ENCODE data around the gene AKNAD1.

Gene AKNAD1

GRCh38 chr1:108841703-108842102, 15.2 kb downstream of the AKNAD1 start:
- no peak for DNase-seq
- in situ Hi-C loops (cut with MboI; ENCODE audit: low pct_unique_long_range_greater_than_20kb, low sequenced_read_pairs), result no loop called here

GRCh38 chr1:108832929-108833328, 24.0 kb downstream of the AKNAD1 start:
- in situ Hi-C loops (cut with MboI; ENCODE audit: low pct_unique_long_range_greater_than_20kb, low sequenced_read_pairs), result no loop called here
- DNase-seq, result no peak

GRCh38 chr1:108831225-108831624, 25.7 kb downstream of the AKNAD1 start:
- DNase-seq, result no peak
- in situ Hi-C loops (cut with MboI; ENCODE audit: low pct_unique_long_range_greater_than_20kb, low sequenced_read_pairs), result no loop called here

- in situ Hi-C loops (cut with MboI; ENCODE audit: low pct_unique_long_range_greater_than_20kb, low sequenced_read_pairs), result no loop called here
- peak; percentile 53 for DNase-seq
Measured at GRCh38 chr1:108830119-108831008, 26.5 kb downstream of the AKNAD1 start.

GRCh38 chr1:108829498-108829916, 27.4 kb downstream of the AKNAD1 start:
- no peak for DNase-seq
- in situ Hi-C loops (cut with MboI; ENCODE audit: low pct_unique_long_range_greater_than_20kb, low sequenced_read_pairs), result loop anchor here (10.0 kb wide), 1 partner anchor 75 kb away; no protein-coding TSS in a partner anchor

- DNase-seq, result peak; percentile 80
- in situ Hi-C loops (cut with MboI; ENCODE audit: low pct_unique_long_range_greater_than_20kb, low sequenced_read_pairs), result loop anchor here (10.0 kb wide), 1 partner anchor 76 kb away; no protein-coding TSS in a partner anchor
Measured at GRCh38 chr1:108828074-108828961, 28.6 kb downstream of the AKNAD1 start.

GRCh38 chr1:108826081-108826635, 30.7 kb downstream of the AKNAD1 start:
- in situ Hi-C loops (cut with MboI; ENCODE audit: low pct_unique_long_range_greater_than_20kb, low sequenced_read_pairs), result loop anchor here (10.0 kb wide), 1 partner anchor 79 kb away; no protein-coding TSS in a partner anchor
- DNase-seq, result no peak

GRCh38 chr1:108824051-108824450, 32.8 kb downstream of the AKNAD1 start:
- no peak for DNase-seq
- in situ Hi-C loops (cut with MboI; ENCODE audit: low pct_unique_long_range_greater_than_20kb, low sequenced_read_pairs), result loop anchor here (10.0 kb wide), 1 partner anchor 81 kb away; no protein-coding TSS in a partner anchor

- no peak for DNase-seq
- in situ Hi-C loops (cut with MboI; ENCODE audit: low pct_unique_long_range_greater_than_20kb, low sequenced_read_pairs), result loop anchor here (10.0 kb wide), 1 partner anchor 81 kb away; no protein-coding TSS in a partner anchor
Measured at GRCh38 chr1:108823632-108824031, 33.3 kb downstream of the AKNAD1 start.

- DNase-seq, result no peak
- in situ Hi-C loops (cut with MboI; ENCODE audit: low pct_unique_long_range_greater_than_20kb, low sequenced_read_pairs), result loop anchor here (10.0 kb wide), 1 partner anchor 85 kb away; no protein-coding TSS in a partner anchor
Measured at GRCh38 chr1:108819878-108820277, 37.0 kb downstream of the AKNAD1 start.

GRCh38 chr1:108817811-108818210, 39.1 kb downstream of the AKNAD1 start:
- DNase-seq, result no peak
- in situ Hi-C loops (cut with MboI; ENCODE audit: low pct_unique_long_range_greater_than_20kb, low sequenced_read_pairs), result no loop called here

- in situ Hi-C loops (cut with MboI; ENCODE audit: low pct_unique_long_range_greater_than_20kb, low sequenced_read_pairs), result no loop called here
- no peak for DNase-seq
Measured at GRCh38 chr1:108817016-108817415, 39.9 kb downstream of the AKNAD1 start.

- DNase-seq, result no peak
- in situ Hi-C loops (cut with MboI; ENCODE audit: low pct_unique_long_range_greater_than_20kb, low sequenced_read_pairs), result no loop called here
Measured at GRCh38 chr1:108816049-108816893, 40.6 kb downstream of the AKNAD1 start.

- DNase-seq, result no peak
- in situ Hi-C loops (cut with MboI; ENCODE audit: low pct_unique_long_range_greater_than_20kb, low sequenced_read_pairs), result no loop called here
Measured at GRCh38 chr1:108815566-108815965, 41.3 kb downstream of the AKNAD1 start.

GRCh38 chr1:108814343-108815125, 42.4 kb downstream of the AKNAD1 start:
- in situ Hi-C loops (cut with MboI; ENCODE audit: low pct_unique_long_range_greater_than_20kb, low sequenced_read_pairs), result no loop called here
- no peak for DNase-seq

- in situ Hi-C loops (cut with MboI; ENCODE audit: low pct_unique_long_range_greater_than_20kb, low sequenced_read_pairs), result no loop called here
- no peak for DNase-seq
Measured at GRCh38 chr1:108813326-108813725, 43.6 kb downstream of the AKNAD1 start.

- in situ Hi-C loops (cut with MboI; ENCODE audit: low pct_unique_long_range_greater_than_20kb, low sequenced_read_pairs), result no loop called here
- no peak for DNase-seq
Measured at GRCh38 chr1:108811611-108812010, 45.3 kb downstream of the AKNAD1 start.

- in situ Hi-C loops (cut with MboI; ENCODE audit: low pct_unique_long_range_greater_than_20kb, low sequenced_read_pairs), result no loop called here
Measured at GRCh38 chr1:108808438-108808837, 48.5 kb downstream of the AKNAD1 start.

More at GRCh38 chr1:108808438-108808837, 48.5 kb downstream of the AKNAD1 start:
- DNase-seq, result no peak
